NK-92 (cell line): ENCODE measurements around the gene SURF2.
"Not testable (repeated sequence)": the region's sequence is repeated elsewhere in the genome, so short reads cannot be mapped to it uniquely, and the experiment has no call there.

Experiments
- DNase-seq: peaks from one replicate; lab custom pipeline; 2025; ENCODE audit not compliant: unreplicated experiment; lab: John Stamatoyannopoulos, UW

Gene SURF2

GRCh38 chr9:133356391-133357091 lies at the start of gene SURF2, which contains the start of gene SURF1:
TSS of gene SURF2 (plus strand) at chr9:133356550. CDS start at chr9:133356593, 43 bp downstream.
TSS of gene SURF1 (minus strand) at chr9:133356487. CDS start at chr9:133356453, 34 bp downstream.
- no peak for DNase-seq

DNA sequence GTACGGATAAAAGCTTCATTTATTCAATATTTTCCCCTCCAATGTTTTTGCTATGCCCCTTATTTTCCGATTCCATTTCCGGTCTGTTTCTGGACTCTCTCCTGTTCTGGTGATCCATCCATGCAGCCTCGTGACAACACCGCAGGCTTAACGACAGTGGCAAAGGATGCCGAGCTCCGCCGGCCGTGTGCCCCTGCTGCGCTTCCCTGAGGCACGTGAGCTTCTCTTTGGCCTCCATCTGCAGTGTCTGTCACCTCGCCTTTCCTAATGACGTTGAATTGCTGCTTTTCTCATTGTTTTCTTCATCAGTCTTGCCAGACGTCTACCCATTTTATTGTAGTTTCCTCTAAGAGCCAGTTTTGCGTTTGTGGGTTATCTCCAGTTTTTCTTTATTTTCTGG lies 49.0 kb upstream of the SURF2 start:
- DNase-seq = no peak

DNA sequence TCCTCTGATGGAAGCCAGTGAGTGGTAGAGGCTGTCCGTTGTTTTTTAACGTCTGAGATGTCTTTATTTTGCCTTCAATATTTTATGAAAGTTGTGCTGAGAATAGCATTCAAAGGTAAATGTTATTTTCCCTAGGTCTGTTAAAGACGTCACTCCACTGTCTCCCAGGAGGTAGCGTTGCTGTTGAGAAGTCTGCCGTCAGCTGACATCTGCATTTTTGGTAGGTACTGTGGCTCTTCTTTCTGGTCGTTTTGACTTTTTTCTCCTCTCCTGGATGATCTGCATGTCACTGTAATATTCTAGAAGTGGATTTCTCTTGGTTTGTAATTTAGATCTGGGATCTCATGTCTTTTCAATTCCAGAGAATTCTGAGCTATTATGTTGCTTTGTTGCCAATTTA lies 46.7 kb upstream of the SURF2 start:
- DNase-seq = no peak

DNA sequence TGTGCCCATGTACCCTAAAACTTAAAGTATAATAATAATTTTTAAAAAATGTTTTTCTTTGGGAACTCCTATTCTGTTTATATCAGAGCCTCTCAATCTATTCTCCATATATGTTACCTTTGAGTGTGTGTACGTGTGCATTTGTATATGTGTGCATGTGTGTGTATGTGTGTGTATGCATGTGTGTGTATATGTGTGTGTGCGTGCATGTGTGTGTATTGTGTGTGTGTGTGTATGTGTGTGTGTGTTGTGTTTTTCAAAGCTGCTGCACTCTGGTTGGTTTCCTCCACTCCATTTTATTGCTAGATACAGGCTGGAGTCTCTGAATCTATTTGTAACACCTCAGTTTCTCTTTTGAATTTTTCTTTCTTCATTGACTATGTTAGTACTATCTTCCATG lies 40.4 kb upstream of the SURF2 start:
- DNase-seq = no peak

DNA sequence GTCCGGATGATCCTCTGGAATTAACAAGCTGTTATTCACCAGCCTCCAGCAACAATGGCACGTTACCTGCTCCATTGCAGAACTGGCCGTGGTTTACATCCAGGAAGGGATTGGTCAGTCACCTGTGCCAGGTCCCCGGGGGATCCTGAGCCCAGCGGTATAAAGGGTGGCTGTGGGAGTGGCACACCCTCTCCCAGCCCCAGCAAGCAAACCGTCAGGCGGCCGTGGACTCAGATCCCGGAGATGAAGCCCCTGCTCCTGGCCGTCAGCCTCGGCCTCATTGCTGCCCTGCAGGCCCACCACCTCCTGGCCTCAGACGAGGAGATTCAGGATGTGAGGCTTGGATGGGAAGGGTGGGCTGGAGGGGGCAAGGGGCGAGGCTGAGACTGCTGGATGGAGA lies 38.8 kb upstream of the SURF2 start:
- not testable (repeated sequence) for DNase-seq

DNA sequence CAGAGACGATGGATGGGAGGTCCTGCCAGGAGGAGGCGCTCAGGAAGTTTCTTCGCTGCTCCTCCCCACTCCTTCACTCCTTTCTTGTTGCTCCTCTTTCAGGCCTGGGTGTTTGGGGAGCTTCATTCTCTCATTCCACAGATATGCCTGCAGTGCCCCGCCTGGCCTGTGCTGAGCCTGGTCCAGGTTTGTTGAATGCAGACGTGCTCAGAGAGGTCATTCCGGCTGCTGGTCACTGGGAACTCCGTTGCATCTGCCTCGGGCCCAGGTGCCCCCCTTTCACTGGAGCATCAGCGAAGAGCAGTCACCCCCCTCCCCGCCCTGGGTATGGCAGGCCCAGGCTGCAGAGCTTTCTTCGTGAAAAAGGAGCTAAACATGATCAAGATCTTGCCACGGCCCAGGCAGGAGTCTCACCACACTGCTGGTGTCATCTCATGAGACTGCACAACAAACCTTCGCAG lies 35.9 kb upstream of the SURF2 start:
- DNase-seq = no peak

DNA sequence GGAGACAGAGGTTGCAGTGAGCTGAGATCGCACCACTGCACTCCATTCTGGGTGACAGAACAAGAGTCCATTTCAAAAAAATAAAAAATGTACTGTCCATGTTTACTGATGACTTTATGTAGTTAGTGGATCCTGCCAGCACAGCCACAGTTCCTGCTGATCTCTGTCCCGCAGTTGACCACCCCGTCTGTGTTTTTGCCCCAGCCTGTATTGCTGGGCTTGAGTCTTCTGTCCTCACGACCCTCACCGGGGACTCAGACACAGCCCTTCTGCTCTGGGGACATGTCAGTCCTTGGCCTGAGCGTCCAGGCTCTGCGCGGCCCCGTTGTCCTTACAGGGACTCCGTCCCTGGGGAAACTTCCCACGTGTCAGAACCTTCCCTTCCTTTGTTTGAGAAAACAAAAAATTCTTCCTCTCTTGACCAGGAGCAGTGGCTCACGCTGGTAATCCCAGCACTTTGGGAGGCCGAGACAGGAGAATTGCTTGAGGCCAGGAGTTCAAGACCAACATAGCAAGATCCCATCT lies 34.9 kb upstream of the SURF2 start:
- no peak for DNase-seq

- no peak for DNase-seq
Observed at GRCh38 chr9:133322701-133323100, 33.6 kb upstream of the SURF2 start.

- no peak for DNase-seq
Observed at GRCh38 chr9:133323211-133323610, 33.1 kb upstream of the SURF2 start.

DNA sequence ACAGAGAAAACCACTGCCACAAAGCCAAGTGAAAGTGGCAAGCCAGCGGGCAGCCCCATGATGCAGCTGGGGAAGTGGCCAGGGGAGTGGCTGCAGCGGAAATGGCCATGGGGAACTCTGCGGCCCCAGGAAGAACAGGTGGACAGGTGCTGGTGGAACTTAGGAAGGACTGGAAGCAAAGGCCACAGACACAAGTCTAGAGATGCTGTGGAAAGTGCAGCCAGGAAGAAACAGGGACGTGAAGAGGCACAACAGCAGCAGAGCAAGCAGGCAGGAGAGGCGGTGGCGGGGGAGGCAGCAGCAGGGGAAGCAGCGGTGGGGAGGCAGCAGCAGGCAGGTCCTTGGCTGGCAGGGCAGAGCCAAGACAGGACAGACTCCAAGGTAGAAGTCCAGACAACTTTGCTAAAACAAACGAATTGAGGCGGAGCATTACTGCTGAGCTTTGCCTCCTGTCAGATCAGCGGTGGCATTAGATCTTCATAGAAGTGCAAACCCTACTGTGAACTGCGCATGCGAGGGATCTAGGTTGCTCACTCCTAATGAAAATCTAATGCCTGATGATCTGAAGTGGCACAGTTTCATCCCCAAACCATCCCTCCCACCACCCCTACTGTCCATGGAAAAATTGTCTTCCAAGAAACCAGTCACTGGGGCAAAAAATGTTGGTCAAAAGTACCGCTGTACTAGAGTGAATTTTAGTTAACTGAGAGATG lies 32.2 kb upstream of the SURF2 start:
- no peak for DNase-seq

DNA sequence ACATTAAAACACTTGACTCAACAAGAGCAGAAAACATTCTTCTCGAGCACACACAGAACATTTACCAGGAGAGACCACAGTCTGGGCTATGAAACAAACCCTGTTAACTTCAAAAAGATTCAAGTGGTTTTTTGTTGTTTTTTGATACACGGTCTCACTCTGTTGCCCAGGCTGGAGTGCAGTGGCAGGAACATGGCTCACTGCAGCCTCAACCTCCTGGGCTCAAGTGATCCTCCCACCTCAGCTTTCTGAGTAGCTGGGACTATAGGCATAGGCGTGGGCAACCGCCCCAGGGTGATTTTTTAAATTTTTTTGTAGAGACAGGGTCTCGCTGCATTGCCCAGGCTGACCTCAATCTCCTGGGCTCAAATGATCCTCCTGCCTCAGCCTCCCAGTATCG lies 29.3 kb upstream of the SURF2 start:
- not testable (repeated sequence) for DNase-seq

DNA sequence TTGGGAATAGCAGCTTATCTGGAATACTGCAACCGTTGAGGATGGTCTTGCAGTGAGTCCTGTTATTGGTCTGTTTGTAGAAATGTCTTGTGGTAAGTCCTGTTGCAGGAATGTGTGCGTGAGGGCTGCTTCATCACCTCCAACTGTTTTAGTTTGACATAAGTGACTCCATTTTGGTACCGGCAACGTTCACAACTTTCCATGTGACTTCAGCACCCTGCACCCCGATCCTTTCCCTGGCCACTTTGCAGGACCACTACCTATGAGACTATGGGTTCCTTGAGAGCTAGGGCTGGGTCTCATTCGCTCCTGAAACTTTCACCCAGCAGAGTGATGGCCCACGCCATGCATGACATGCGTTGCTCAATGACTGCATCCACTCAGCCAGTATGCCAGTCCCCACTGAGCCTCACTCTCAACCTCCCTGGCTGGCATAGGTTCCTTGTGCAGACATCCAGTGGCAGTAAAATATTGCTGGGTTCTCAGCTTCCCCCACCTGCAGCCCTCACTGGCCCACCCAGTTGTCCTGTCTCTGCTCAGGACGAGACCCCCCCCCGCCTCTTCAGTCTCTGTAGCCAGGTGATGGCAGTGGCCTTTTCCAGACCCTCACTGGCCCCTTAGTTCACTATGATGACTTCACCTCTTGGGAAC lies 28.4 kb upstream of the SURF2 start:
- DNase-seq = no peak

DNA sequence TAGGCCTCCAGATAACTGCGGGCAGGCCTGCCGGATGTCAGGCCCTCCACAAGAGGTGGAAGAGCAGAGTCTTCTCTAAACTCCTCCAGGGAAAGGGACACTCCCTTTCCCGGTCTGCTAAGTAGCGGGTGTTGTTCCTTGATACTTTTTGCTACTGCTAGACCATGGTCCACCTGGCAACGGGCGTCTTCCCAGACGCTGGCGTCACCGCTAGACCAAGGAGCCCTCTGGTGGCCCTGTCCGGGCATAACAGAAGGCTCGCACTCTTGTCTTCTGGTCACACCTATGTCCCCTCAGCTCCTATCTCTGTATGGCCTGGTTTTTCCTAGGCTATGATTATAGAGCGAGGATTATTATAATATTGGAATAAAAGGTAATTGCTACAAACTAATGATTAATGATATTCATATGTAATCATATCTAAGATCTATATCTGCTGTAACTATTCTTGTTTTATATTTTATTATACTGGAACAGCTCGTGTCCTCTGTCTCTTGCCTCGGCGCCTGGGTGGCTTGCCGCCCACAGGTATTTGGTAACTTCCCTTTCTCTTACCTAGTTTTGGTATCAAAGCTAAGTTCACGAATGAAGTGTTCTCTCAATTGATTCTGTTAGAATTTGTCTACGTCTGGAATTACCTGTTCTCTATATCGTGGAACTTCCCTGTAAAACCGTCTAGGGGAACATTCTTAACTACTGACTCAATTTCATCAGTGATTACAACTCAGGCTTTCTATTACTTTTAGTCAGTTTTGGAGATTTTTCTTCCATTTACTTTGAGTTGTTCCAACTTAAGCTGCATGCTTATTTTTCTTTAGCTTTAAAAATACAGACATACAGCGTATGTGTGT lies 26.8 kb upstream of the SURF2 start:
- DNase-seq = not testable (repeated sequence)

- DNase-seq = no peak
Observed at GRCh38 chr9:133331221-133331620, 25.1 kb upstream of the SURF2 start.

DNA sequence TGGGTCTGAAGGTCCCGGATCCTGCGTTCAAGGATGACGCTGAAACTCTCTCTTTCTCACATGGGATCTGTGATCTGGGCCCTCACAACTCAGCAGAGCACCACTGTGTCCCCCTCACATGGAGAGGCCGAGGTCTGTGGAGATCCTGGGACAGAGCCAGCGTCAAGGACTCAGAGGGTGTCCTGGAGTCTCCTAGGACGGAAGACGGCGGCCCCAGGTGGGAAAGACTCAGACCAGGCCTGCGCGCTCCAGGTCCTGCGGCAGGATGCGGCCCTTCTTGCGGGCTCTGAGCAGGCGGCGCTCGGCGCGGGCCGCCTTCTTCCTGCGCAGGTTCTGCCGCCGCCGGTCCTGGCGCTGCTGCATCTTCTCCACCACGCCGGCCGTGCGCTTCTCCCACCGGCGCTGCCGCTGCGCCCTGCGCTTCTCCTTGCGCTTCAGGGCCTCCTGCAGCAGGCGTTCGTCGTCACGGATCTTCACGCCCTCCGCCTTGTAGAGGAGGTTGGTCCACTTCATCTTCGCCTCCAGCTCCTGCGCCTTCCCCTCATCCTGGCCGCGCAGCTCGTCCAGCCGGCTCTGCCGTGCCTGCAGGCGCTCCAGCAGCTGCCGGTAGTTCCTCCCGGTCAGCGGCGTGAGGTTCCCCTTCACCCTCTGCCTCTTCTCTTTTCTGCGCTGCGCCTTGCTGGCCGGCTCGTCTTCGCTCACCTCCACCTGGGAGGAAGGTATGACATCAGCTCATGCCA lies 24.5 kb upstream of the SURF2 start:
- no peak for DNase-seq

- no peak for DNase-seq
Observed at GRCh38 chr9:133332381-133332730, 24.0 kb upstream of the SURF2 start.

- DNase-seq = no peak
Observed at GRCh38 chr9:133333011-133333410, 23.3 kb upstream of the SURF2 start.

DNA sequence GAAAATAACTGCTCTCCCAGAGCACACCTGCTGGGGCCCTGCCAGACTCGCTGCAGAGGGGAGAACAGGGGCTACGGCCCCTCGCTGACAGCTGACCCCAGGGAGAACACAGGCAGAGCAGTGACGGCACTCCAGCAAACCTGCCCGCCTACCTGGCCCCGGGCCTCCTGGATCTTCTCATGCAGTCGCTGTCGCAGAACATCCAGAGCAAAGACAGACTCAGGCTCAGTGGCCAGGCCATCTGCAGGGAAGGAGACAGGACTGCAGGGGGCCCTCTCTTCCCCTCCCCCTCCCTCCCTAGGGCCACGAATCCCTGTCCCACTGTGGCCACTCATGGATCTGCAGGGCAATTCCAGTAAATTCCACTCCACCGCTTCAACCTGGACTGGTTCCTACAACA lies 22.8 kb upstream of the SURF2 start:
- DNase-seq = no peak

DNA sequence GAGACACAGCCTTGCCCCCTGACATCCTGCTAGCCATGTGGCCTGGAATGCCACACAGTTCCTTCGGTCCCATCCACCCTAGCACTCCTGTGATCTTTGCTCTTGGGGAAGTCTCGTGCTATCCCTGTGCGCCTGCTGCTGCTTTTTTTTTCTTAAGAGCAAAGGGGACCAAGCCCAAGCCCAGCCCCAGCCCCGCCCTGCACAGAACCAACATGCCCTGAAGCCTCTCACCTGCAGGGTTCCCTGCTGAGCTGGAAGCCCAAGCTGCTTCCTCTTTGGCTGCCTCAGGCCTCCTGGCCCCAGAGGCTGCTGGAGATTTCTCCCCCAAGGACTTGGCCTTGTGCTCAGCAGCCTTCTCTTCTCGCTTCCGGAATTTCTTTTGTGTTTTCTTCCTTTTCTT lies 22.2 kb upstream of the SURF2 start:
- DNase-seq = no peak

GRCh38 chr9:133334888-133335287 lies 21.5 kb upstream of the SURF2 start:
- DNase-seq = not testable (repeated sequence)
